OCI-LY3 (cell line): Measurements from ENCODE around the gene C2orf72.

Experiments
- H2AFZ ChIP-seq: fragments of 200-600, 300-600 bp; shearing (Covaris generic); 2 replicates; pipeline ENCODE4 v1.6.0; 2014; ENCODE audit warnings: antibody characterized with exemption, low read depth, low read length
- H3K27ac ChIP-seq: fragments of 200-600, 300-600 bp; sonication (generic); 2 replicates; pipeline ENCODE4 v1.5.1; 2014; ENCODE audit warnings: mild to moderate bottlenecking, low read length, moderate library complexity, mixed read lengths
- H3K27me3 ChIP-seq: fragments of 200-600, 300-600 bp; sonication (generic); 2 replicates; pipeline ENCODE4 v1.6.1; 2014; ENCODE audit warnings: low read depth, low read length, mixed read lengths
- H3K36me3 ChIP-seq: fragments of 200-600, 300-600 bp; sonication (generic); replicated peaks from 2 replicates; pipeline ENCODE3; 2014; ENCODE audit warnings: low read depth, low read length, mixed read lengths
- H3K4me1 ChIP-seq: fragments of 300-600, 200-600 bp; sonication (generic); 2 replicates; pipeline ENCODE4 v1.6.1; 2014; ENCODE audit warnings: low read length, mixed read lengths
- H3K4me2 ChIP-seq: fragments of 200-600, 300-600 bp; sonication (generic); 2 replicates; pipeline ENCODE4 v1.6.1; 2014; ENCODE audit warnings: low read length, mixed read lengths
- H3K4me3 ChIP-seq: fragments of 300-600, 200-600 bp; sonication (generic); 2 replicates; pipeline ENCODE4 v1.5.1; 2014; ENCODE audit warnings: antibody characterized with exemption, mild to moderate bottlenecking, low read length, moderate library complexity
- H3K79me2 ChIP-seq: fragments of 300-600, 200-600 bp; shearing (Covaris generic); 2 replicates; pipeline ENCODE4 v1.6.1; 2014; ENCODE audit warnings: mild to moderate bottlenecking, low read length, mixed read lengths
- H3K9ac ChIP-seq: fragments of 300-600, 200-600 bp; shearing (Covaris generic); 2 replicates; pipeline ENCODE4 v1.6.0; 2014; ENCODE audit warnings: mild to moderate bottlenecking, low read length, moderate library complexity
- H3K9me3 ChIP-seq: fragments of 200-600, 300-600 bp; shearing (Covaris generic); 2 replicates; pipeline ENCODE4 v1.6.1; 2014; ENCODE audit warnings: low read length, mixed read lengths; ENCODE audit not compliant: insufficient read depth
- H4K20me1 ChIP-seq: fragments of 200-600, 300-600 bp; sonication (generic); 2 replicates; pipeline ENCODE4 v1.6.1; 2016; ENCODE audit warnings: low read length, mixed read lengths; ENCODE audit not compliant: insufficient read depth
- CTCF ChIP-seq: fragments of 200-600, 300-600 bp; sonication (generic); IDR thresholded peaks from 2 replicates; pipeline ENCODE4 v1.5.1; 2014; ENCODE audit warnings: antibody characterized with exemption, low read length, low read depth
- EZH2phosphoT487 ChIP-seq: fragments of 200-600 bp; shearing (Covaris generic); IDR thresholded peaks from 2 replicates; pipeline ENCODE4 v1.6.1; 2018; ENCODE audit warnings: antibody characterized with exemption, mixed run types, low read depth

Gene C2orf72

GRCh38 chr2:231041061-231041689 lies 3.9 kb downstream of the C2orf72 start:
- Histone ChIP-seq H3K9ac (no peak overlapping the region), H3K27ac (no peak overlapping the region), H3K4me2 (no peak overlapping the region), H3K36me3 (no peaks in the 10 kb centered on the region), H3K9me3 (no peaks in the 10 kb centered on the region), H3K4me1 (no peaks in the 10 kb centered on the region), H3K79me2 (no peaks in the 10 kb centered on the region), H4K20me1 (no peaks in the 10 kb centered on the region), H3K4me3 (no peak overlapping the region), H3K27me3 (0 out of 2 replicates have a peak, but pooled peaks cover 3% of the 10 kb centered on the region), H2AFZ (no peak overlapping the region; the same call in 1 of the 2 replicates)
- TF ChIP-seq CTCF (no peak), EZH2phosphoT487 (no peak)

- Histone ChIP-seq H3K4me1 (no peaks in the 10 kb centered on the region), H3K27ac (no peak overlapping the region), H3K27me3 (0 out of 2 replicates have a peak, but pooled peaks cover 3% of the 10 kb centered on the region), H3K9me3 (no peaks in the 10 kb centered on the region), H3K4me3 (no peak overlapping the region), H4K20me1 (no peaks in the 10 kb centered on the region), H2AFZ (no peak overlapping the region), H3K79me2 (no peaks in the 10 kb centered on the region), H3K4me2 (no peak overlapping the region), H3K9ac (no peak overlapping the region), H3K36me3 (no peaks in the 10 kb centered on the region)
- TF ChIP-seq CTCF (no peak), EZH2phosphoT487 (no peak)
These were observed 6.5 kb downstream of the C2orf72 start for GRCh38 chr2:231043796-231044195.

- H4K20me1 ChIP-seq = no peaks in the 10 kb centered on the region
- H3K36me3 ChIP-seq = no peaks in the 10 kb centered on the region
- H3K4me3 ChIP-seq = no peak overlapping the region
- no peaks in the 10 kb centered on the region for H3K4me1 ChIP-seq
- H3K9me3 ChIP-seq = no peaks in the 10 kb centered on the region
- TF ChIP-seq EZH2phosphoT487 (no peak), CTCF (no peak)
- H3K27ac ChIP-seq = no peak overlapping the region
- H3K4me2 ChIP-seq = no peak overlapping the region
- no peaks in the 10 kb centered on the region for H3K79me2 ChIP-seq
- no peaks in the 10 kb centered on the region for H3K27me3 ChIP-seq
- no peak overlapping the region for H2AFZ ChIP-seq
- no peak overlapping the region for H3K9ac ChIP-seq
These were observed 9.6 kb downstream of the C2orf72 start for GRCh38 chr2:231046916-231047273.

- no peaks in the 10 kb centered on the region for H3K27me3 ChIP-seq
- no peak overlapping the region for H3K4me3 ChIP-seq
- H3K4me1 ChIP-seq = no peaks in the 10 kb centered on the region
- H3K36me3 ChIP-seq = no peaks in the 10 kb centered on the region
- H4K20me1 ChIP-seq = no peaks in the 10 kb centered on the region
- no peaks in the 10 kb centered on the region for H3K79me2 ChIP-seq
- no peak overlapping the region for H2AFZ ChIP-seq
- no peak overlapping the region for H3K9ac ChIP-seq
- no peaks in the 10 kb centered on the region for H3K9me3 ChIP-seq
- no peak overlapping the region for H3K27ac ChIP-seq
- TF ChIP-seq CTCF (no peak), EZH2phosphoT487 (no peak)
- no peak overlapping the region for H3K4me2 ChIP-seq
These were observed 10.1 kb downstream of the C2orf72 start for GRCh38 chr2:231047274-231047922.
